Mammary epithelial cell (primary cell): ENCODE measurements around the gene RSAD1.

Source experiments
- CTCF ChIP-seq, 2 donors: IDR thresholded peaks in 1 of 2; conservative IDR thresholded peaks in 1 of 2; 2 replicates each; pipeline ENCODE4 v1.5.1; 2011 to 2012; ENCODE audit warnings: inconsistent platforms in 2 of 2, low read length in 2 of 2, mild to moderate bottlenecking in 2 of 2, control low read depth in 1 of 2, low read depth in 1 of 2; ENCODE audit not compliant: insufficient read depth in 1 of 2; ENCODE audit errors: extremely low read depth in 1 of 2
- EZH2 ChIP-seq: IDR thresholded peaks from 2 replicates; pipeline ENCODE4 v1.6.1; 2012; ENCODE audit warnings: low read length, inconsistent platforms, borderline replicate concordance

GRCh38 chr17:50437409-50437808 lies 41.3 kb upstream of the RSAD1 start:
- TF ChIP-seq CTCF (conservative IDR thresholded peaks at IDR 0.05 in 1 of 2, IDR thresholded peaks at IDR 0.05 in 1 of 2; ENCODE audit: extremely low read depth in 1 of 2, insufficient read depth in 1 of 2, low read depth in 1 of 2, low read length in 2 of 2) (no peak), EZH2 (no peak)
